DLD1 (cell line): ENCODE data around the gene GABPA.
"Not testable (repeated sequence)": the region's sequence is repeated elsewhere in the genome, so short reads cannot be mapped to it uniquely, and the experiment has no call there.

Experiments
- in situ Hi-C: cut with HindIII; loops from 2 replicates; pipeline ENCODE4 v1.10.0; 2017; ENCODE audit warnings: low sequenced_read_pairs

GABPA gene

DNA sequence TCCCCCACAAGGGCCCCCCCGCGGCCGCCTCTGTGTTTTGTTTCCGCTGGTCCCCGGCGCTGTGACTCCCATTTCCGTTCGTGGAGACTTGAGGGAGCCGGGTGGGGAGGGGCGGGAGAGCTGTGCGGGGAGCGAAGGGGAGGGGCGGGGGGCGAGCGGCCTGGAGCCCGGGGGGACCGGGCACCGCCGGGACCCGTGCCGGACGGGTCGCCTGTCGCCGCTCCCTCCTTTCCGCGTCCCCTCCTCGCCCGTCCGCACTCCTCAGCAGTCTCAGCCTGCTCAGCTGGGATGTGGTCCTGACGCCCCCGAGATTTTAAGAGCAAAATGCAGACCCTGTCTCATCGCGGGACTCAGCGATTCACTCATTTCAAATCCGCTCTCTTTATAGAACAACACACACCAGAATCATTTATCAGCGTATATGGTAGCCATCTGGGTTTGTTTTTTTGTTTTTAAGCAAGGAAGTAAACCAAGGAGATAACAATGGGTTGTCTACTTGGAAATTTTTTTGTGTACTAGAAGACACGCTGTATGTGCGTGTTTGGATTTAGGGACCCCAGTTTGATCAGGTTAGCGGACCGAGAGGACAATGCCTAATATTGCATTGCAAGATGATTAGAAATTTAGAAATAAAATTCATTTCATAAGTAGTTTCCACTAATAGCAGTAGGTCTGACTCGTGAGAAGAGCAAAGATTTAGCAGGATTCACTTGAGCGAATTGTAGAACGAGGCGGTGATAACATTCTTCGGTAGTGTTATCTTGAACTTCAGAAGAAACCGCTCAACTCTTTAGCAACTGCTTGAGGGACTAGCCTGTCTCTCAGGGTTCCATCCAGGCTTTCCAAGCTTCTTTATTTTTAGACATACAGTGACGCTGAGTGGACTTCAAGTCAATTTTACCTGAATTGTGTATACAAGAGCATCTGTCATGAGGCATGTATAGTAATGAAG lies 1.1 kb downstream of the GABPA start:
- in situ Hi-C loops = no loop called here

DNA sequence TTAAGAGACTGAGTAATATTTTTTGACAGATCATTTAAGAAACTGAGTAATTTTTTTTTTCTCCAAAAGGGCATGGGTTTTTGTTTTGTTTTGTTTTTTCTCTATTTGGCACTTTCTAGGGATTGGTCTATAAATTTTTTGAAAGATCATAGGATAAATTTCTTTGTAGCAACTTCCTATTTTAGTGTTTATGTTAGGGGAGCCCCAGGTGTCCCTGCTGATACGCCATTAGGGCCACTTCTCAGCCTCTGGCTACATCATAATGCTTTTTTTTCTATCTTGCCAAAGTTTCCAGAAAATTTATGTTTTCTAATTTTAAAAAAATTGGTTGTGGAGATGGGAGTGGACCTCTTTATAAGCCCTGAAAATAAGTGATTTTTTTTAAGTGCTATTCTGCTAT lies 2.6 kb downstream of the GABPA start:
- in situ Hi-C loops = no loop called here

DNA sequence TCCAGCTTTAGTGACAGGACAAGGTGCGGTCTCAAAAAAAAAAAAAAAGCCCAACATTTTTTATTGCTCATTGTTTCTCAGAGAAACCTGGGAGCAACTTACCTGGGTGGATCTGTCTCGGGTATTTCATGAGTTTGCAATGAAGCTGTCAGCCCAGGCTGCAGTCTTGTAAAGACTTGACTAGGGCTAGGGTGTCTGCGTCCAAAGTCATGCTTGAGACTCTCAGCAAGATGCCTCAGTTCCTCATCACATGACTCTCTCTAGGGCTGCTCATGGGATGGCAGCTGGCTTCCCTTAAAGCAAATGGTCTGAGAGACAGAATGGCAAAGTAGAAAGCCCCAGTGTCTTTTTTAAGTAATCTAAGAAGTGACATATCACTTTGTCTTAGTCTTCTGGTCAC lies 8.1 kb downstream of the GABPA start:
- in situ Hi-C loops = no loop called here

DNA sequence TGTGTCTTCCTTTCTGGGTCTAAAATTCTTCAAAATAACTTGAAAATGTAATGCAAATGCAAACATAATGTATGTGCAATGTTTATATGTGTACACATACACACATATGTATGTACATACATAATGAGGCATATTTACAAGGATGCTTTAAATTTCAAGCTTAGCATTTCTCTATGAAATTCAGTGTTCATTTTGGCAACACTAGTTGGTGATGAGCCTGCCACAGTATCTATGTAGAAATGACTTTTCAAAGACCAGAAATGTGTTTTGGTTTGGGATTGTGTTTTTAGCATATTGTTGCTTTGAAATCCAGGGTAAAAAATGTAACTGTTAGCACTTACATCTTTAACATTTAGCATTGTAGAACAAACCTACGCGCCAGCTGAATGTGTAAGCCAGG lies 10.1 kb downstream of the GABPA start:
- in situ Hi-C loops = no loop called here

DNA sequence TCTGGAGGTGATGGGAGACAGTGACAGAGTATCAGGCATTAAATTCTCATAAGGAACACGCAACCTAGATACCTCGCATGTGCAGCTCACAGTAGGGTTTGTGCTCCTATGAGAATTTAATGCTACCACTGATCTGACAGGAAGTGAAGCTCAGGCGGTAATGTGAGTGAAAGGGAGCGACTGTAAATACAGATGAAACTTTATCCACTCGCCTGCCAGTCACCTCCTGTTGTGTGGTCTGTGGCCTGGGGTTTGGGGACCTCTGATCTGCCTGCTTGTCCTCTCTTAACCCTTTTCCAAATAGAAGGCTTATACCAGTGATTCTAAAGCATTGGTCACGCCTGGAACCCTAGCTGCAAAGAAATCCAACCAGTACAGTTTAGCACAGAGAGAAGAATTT lies 15.3 kb downstream of the GABPA start:
- in situ Hi-C loops = loop anchor here (25.0 kb wide), 1 partner anchor 163 kb away; no protein-coding TSS in a partner anchor

DNA sequence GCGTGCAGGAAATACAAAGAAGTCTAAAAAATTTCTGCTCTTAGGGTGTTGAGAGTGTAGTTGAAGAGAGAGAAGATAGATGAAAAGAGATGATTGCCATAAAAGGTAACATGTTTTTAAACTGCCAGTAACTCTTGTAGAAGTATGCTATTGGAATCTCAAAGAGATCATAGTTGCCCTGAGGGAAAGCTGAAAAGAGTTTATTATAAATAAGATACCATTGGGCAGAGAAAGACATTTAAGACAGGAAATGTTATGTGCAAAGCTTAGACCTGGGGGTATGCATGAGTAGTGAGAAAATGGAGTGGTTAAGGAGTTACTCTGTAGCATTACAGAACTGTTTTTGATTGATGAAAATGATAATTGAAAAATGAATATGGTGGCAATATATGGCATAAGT lies 17.6 kb downstream of the GABPA start:
- in situ Hi-C loops = loop anchor here (25.0 kb wide), 1 partner anchor 165 kb away; no protein-coding TSS in a partner anchor

DNA sequence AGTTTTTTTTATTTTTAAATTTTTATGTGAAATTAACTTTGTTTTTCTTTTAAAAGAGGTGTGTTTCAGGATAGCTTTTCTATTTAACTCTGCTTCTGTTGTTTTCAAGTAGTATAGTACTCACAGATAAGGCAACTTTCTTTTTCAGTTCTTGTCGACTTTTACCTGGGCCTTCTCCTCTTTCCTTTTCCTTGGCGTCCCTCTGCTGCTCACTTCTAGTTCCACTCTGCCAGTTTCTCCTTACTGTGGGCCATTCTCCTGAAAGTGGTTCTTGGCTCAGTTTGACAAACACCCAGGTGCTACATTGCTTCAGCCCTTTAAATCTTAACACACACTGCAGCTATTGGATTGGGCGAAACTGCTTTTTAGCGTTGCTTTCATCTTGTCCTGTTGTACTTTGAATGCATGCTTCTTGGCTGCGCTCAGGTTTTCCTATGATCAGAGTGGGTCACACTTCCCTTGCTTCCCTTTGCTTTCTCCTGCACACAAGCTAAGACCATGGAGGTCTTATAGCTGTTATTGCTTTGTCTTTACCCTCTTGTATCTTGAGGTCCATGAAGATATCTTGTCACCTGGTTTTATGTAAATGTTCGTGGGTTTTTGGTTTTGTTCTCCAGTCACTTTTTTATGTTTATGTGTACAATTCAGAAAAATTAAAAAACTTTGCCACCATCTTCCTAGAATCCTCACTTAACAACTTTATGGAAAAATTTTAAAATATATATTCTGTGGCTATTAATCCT lies 21.6 kb downstream of the GABPA start:
- in situ Hi-C loops = loop anchor here (25.0 kb wide), 1 partner anchor 169 kb away; no protein-coding TSS in a partner anchor

DNA sequence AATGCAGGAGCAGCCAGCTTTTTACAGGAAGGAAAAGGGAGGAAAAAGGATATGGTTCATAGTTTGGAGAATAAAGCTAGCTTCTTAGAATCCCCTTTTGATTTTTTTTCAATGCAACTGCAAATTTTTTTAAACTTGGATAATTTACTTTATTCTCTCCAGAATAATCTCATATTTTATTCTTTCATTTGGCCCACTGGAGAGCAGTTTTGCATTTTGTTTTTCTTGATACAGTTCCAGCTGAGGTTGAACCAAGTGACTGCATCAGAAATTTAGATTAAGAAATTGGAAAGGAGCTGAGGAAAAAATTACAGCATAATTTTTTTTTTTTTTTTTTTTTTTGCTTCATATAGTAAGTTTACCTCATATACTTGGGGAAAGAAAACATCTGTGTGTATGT lies 22.8 kb downstream of the GABPA start:
- in situ Hi-C loops = loop anchor here (25.0 kb wide), 1 partner anchor 170 kb away; no protein-coding TSS in a partner anchor

DNA sequence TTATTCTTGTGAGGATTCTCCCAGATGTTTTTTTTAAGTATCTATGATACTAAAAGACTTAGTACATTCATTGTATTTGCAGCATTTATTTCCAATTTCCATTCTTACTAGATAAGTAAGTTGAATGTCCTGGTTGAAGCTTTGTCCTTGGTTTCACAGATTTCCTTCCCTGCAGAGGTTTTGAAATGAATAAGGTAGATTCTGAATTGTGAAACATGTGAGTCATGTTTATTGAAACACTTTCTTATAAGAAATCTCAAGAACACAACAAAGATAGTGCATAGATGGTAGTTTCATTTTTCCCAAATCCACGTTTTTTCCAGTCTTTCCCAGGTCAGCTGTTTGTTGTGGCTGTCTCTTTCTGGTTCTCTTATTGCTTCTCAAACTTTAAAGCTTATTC lies 24.8 kb downstream of the GABPA start:
- in situ Hi-C loops = loop anchor here (25.0 kb wide), 1 partner anchor 172 kb away; no protein-coding TSS in a partner anchor

DNA sequence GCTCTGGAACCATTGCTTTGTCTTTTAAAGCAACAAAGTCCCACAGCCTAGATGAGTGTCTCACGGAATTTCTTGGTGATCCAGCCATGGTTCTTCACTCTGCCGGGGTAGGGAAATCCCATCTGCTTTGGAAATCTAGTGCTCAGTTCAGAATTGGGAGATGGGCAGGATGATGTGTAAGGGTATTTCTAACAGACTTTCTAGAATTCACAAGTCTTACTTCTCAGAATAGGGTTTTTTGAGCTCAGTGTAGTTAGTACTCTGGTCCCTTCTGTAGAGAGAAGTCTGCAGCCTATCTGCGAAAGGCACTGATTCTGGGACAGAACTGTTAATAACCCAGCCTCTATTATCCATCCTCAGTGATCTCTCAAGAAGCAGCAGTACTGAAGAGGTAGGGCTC lies 25.3 kb downstream of the GABPA start:
- in situ Hi-C loops = loop anchor here (25.0 kb wide), 1 partner anchor 173 kb away; no protein-coding TSS in a partner anchor

DNA sequence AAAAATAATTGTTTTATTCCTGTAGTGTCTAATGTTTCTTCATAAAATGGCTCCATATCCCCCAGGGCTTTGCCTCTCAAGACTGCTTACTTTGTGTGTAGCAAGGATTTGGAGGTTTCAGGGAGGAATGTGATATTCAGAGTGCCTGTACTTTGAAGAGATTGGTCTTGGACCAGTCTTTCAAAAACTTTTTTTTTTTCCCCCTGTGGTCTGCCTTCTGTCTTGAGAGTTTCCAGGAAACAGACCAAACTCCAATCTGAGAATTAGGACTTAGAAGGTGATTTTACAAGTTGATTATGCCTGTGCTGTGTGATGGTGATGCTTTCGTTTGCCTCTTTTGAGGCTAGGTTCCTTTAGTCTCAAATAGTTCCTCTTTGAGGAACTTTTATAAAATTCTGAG lies 25.9 kb downstream of the GABPA start:
- in situ Hi-C loops = loop anchor here (25.0 kb wide), 1 partner anchor 173 kb away; no protein-coding TSS in a partner anchor

DNA sequence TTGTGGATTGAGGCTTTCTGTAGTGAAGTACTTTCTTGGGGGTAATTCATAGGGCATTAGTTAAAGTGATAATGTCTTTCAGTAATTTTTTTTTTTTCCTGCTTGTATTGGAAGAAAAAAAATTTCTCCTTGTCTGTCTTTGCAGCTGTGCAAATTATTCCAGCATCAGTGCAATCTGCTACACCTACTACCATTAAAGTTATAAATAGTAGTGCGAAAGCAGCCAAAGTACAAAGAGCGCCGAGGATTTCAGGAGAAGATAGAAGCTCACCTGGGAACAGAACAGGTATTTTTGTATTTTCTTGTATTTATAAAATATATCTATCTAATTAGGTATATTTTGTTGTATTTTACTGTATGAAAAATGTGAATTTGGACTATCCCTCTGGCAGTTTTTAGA lies 29.3 kb downstream of the GABPA start:
- in situ Hi-C loops = loop anchor here (25.0 kb wide), 1 partner anchor 177 kb away; no protein-coding TSS in a partner anchor

DNA sequence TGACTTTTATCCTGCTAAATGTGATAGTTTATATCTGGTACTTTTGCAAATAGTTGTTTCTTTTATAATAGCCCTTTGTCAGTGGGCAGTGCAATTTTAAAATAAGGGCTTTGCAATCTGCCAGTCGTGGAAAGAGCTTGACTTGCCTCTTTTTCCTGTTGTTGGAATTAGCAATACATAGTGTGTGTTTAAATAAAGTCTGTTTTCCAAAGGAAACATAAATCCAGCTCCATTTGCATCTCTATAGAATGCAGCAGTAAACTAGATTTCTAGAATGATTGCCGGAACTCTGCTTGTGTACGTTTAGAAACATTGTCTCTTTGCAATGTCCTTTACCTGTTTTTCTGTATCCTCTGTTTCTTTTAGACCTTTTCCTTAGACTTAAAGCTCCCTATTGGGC lies 33.1 kb downstream of the GABPA start:
- in situ Hi-C loops = loop anchor here (25.0 kb wide), 1 partner anchor 181 kb away; no protein-coding TSS in a partner anchor

DNA sequence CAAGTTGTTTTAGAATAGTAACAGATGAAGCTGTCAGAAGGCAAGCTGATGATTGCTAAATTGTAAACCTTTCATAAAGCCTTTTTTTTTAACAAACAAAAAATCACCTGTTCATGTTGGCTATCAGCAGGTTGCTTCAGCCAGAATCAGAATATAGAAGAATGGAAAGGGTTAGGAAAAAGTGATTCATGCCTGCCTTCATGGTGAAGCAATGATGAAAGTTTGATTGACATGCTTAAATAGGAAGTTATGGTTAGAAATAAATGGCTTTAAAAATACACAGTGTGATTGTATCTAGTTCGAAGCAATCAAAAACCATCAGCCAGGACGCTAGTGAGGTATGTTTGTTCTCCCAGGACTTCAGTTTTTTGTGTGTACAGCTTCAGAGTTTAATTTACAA lies 37.9 kb downstream of the GABPA start:
- in situ Hi-C loops = loop anchor here (25.0 kb wide), 1 partner anchor 185 kb away; no protein-coding TSS in a partner anchor

DNA sequence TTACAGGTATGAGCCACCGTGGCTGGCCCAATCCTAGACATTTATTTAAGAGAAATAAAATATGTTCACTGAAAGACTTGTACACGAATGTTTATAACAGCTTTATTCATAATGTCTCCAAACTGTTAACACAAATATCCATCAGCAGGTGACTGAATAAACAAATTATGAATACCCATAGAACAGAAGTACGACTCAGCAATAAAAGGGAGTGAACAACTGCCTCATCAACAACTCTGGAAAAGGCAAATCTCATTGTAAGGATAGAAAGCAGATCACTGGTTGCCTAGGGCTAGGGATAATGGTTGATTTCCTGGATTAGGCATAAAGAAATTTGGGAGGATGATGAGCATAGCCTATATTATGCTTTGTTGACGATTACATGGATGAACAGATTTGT lies 41.7 kb downstream of the GABPA start:
- in situ Hi-C loops = no loop called here

DNA sequence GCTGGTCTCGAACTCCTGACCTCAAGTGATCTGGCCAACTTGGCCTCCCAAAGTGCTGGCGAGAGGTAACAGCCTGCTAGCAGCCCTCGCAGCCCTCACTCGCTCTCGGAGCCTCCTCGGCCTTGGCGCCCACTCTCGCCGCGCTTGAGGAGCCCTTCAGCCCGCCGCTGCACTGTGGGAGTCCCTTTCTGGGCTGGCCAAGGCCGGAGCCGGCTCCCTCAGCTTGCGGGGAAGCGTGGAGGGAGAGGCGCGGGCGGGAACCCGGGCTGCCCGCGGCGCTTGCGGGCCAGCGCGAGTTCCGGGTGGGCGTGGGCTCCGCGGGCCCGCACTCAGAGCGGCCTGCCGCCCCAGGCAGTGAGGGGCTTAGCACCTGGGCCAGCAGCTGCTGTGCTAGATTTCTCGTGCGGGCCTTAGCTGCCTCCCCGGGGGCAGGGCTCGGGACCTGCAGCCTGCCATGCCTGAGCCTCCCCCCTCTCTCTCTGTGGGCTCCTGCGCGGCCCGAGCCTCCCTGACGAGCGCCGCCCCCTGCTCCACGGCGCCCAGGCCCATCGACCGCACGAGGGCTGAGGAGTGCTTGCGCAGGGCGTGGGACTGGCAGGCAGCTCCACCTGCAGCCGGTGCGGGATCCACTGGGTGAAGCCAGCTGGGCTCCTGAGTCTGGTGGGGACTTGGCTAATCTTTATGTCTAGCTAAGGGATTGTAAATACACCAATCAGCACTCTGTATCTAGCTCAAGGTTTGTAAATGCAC lies 43.5 kb downstream of the GABPA start:
- in situ Hi-C loops = not testable (repeated sequence)

DNA sequence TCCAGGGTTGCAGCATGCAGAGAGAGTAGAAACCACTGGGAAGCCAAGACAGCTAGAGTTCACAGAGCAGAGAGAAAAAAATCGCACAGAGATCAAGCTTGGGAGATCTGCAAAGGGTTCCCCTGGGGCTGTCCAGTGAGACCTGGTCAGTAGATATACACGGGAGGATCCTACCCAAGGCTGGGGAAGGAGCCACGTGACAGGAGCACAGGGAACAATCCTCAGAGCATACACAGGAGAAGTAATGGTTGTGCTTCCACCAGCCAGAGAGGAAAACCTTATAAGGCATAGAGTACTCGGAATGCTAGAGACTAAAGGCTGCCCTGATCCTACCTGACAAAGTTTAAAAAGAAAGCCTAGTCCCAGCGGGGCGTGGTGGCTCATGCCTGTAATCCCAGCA lies 53.9 kb downstream of the GABPA start:
- in situ Hi-C loops = no loop called here

DNA sequence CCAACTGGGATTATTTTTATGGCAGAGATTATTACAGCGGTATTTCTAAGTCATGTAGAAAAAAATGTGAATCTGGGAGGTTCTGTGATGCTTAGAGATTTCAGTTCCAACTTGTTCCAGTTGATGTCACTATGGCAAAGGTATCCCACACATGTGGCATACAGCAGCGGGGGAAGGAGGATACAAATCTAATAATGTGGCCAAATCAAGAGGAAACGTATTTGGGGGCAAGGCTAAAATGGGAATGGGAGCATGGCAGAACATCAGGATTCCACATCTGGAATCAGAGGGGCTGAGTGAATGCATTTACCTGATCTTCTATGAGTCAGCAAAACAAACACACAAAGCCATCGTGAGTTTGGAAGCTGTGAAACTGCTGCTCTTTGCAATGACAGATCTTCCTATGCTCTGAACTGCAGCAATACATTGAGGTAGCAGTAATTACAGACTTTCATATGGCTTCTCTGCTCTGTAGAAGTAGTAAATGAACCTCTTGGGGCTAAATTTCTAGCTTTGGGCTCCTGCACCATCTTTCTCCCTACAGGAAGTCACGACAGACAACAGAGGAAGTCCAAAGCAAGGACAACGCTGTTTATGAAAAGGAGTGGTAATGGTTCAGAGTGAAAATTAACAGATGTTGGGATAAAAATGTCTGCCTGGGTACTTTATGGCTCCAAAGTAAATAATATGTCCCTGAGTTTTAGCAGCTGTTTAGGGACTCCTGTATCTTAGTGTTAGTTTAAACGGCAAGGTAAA lies 55.5 kb downstream of the GABPA start:
- in situ Hi-C loops = no loop called here

DNA sequence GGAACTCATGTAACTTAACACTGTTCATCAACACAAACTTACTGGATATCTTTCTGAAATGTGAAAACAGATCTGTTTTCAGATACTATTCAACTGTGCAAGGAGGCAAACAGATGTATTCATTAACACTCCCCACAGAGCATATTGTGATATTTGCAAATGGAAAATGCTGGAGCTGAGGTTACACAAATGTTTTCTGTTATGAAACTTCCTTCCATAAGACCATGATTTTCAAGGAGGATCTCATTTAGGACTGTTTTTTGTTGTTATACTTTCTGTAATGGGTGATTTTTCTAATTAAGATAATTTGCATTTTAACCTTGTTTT lies 56.1 kb downstream of the GABPA start:
- in situ Hi-C loops = no loop called here

DNA sequence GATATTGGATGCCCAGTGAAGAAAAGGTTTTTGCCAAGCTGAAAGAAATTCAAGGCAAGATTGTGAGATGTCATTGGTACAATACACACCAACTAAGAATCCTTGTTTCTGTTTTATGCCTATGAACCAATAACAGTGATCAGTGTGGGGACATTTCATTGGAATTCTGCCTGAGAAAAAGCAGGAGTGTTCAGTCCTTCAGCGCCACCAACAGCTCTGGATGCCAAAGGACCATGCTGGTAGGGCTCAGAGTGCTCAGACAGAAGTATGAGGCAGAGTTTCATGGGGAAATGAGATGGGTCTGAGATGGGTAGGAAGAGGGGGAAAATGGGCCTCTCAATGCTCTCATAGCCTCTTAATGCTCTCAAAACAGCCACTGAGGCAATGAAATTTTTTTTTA lies 56.5 kb downstream of the GABPA start:
- in situ Hi-C loops = no loop called here
